B cell (primary cell): ENCODE measurements around the gene SIGLEC10. TPM values are rescaled to one million over a fixed set of nuclear protein-coding genes. Genes with fewer than 3 reads are reported as not detected.
A peak's percentile ranks its signal among the peaks of the same experiment; 100 is the strongest.

Source experiments
- ATAC-seq: fragments of 200-7000 bp; cut with Tn5 transposase; one replicate; pipeline ENCODE4 v1.10.0; 2021; ENCODE audit warnings: low read depth, mild to moderate bottlenecking, moderate number of reproducible peaks, moderate library complexity
- CTCF ChIA-PET: fragments of 350-600 bp; sonication (Branson Sonifier 250); formaldehyde crosslinking; loops from one replicate; lab custom pipeline; 2021; ENCODE audit warnings: antibody characterized with exemption, inconsistent platforms; lab: Charles Lee
- POLR2A ChIA-PET: fragments of 350-600 bp; sonication (Branson Sonifier 250); formaldehyde crosslinking; loops from one replicate; lab custom pipeline; 2021; ENCODE audit warnings: antibody characterized with exemption; lab: Charles Lee
- DNase-seq: peaks from one replicate; pipeline ENCODE4 v3.0.0; 2013
- H2AFZ ChIP-seq: 2 replicates; pipeline ENCODE4 v1.6.1; 2012; ENCODE audit warnings: mild to moderate bottlenecking, low read depth, low read length; ENCODE audit not compliant: insufficient read depth, poor library complexity, severe bottlenecking
- H3K27ac ChIP-seq, 2 donors: 1 replicate in 1 of 2; 2 replicates in 1 of 2; pipeline ENCODE4 v1.5.1; 2012 to 2013; ENCODE audit warnings: low read length in 2 of 2, mild to moderate bottlenecking in 2 of 2, moderate library complexity in 1 of 2
- H3K27me3 ChIP-seq, 4 experiments: fragments of 200-600 bp in 1 of 4; sonication (generic) in 1 of 4; replicated peaks in 1 of 4; 1 replicate in 2 of 4; 2 replicates in 2 of 4; pipeline versions ENCODE4 v1.6.1 to v1.7.0; 2013 to 2016; ENCODE audit warnings: low read length in 3 of 4, mild to moderate bottlenecking in 2 of 4, mixed read lengths in 1 of 4, moderate library complexity in 1 of 4; ENCODE audit not compliant: insufficient read depth in 4 of 4, control insufficient read depth in 3 of 4; ENCODE audit errors: control extremely low read depth in 1 of 4
- H3K36me3 ChIP-seq, 2 experiments: replicated peaks in 1 of 2; 1 replicate in 1 of 2; 2 replicates in 1 of 2; pipeline versions ENCODE4 v1.6.1 to v1.7.1; 2013; ENCODE audit warnings: low read length in 1 of 2; ENCODE audit not compliant: insufficient read depth in 2 of 2, control insufficient read depth in 1 of 2; ENCODE audit errors: control extremely low read depth in 1 of 2, extremely low read depth in 1 of 2
- H3K4me1 ChIP-seq, 2 donors: fragments of 200-600 bp in 1 of 2; sonication (generic) in 1 of 2; 1 replicate in 1 of 2; 2 replicates in 1 of 2; pipeline versions ENCODE4 v1.5.1 to v1.6.1; 2013 to 2017; ENCODE audit warnings: low read length in 2 of 2; ENCODE audit not compliant: control insufficient read depth in 2 of 2, insufficient read depth in 2 of 2
- H3K4me2 ChIP-seq: replicated peaks from 2 replicates; pipeline ENCODE3; 2012; ENCODE audit warnings: mild to moderate bottlenecking, low read depth, low read length; ENCODE audit not compliant: poor library complexity, severe bottlenecking
- H3K4me3 ChIP-seq, 5 experiments: fragments of 200-600 bp in 1 of 5; sonication (generic) in 1 of 5; 1 replicate in 3 of 5; 2 replicates in 2 of 5; pipeline versions ENCODE4 v1.5.1 to v1.7.0; 2011 to 2016; ENCODE audit warnings: low read length in 4 of 5, mild to moderate bottlenecking in 4 of 5, low read depth in 2 of 5, control low read depth in 1 of 5, moderate library complexity in 1 of 5; ENCODE audit not compliant: insufficient read depth in 1 of 5; ENCODE audit errors: control extremely low read depth in 1 of 5, extremely low read depth in 1 of 5
- H3K79me2 ChIP-seq: fragments of 200-600 bp; sonication (generic); one replicate; pipeline ENCODE4 v1.6.0; 2016; ENCODE audit warnings: low read length; ENCODE audit not compliant: control insufficient read depth, insufficient read depth
- H3K9ac ChIP-seq: fragments of 200-600 bp; sonication (generic); 2 replicates; pipeline ENCODE4 v1.6.1; 2017; ENCODE audit warnings: mild to moderate bottlenecking, low read length, moderate library complexity
- H3K9me3 ChIP-seq, 3 donors: one replicate each; pipeline versions ENCODE4 v1.6.1 to v1.7.1; 2013; ENCODE audit warnings: low read length in 2 of 3; ENCODE audit not compliant: control insufficient read depth in 2 of 3, insufficient read depth in 1 of 3; ENCODE audit errors: control extremely low read depth in 1 of 3
- H4K20me1 ChIP-seq: 2 replicates; pipeline ENCODE4 v1.6.0; 2012; ENCODE audit warnings: mild to moderate bottlenecking, low read length; ENCODE audit not compliant: insufficient read depth, control insufficient read depth, poor library complexity, severe bottlenecking
- H3K27ac Mint-ChIP-seq: one replicate; pipeline ENCODE4 v1.8.0; 2021; ENCODE audit warnings: mixed read lengths
- H3K27me3 Mint-ChIP-seq: one replicate; pipeline ENCODE4 v1.8.0; 2021; ENCODE audit warnings: mixed read lengths
- H3K4me1 Mint-ChIP-seq: one replicate; pipeline ENCODE4 v1.8.0; 2021; ENCODE audit warnings: mixed read lengths
- H3K4me3 Mint-ChIP-seq: one replicate; pipeline ENCODE4 v1.8.0; 2021; ENCODE audit warnings: mixed read lengths
- H3K9me3 Mint-ChIP-seq: one replicate; pipeline ENCODE4 v1.8.0; 2022; ENCODE audit warnings: mixed read lengths; ENCODE audit not compliant: insufficient read depth
- CTCF ChIP-seq: fragments of 200-600 bp; IDR thresholded peaks from one replicate; pipeline ENCODE4 v1.8.0; 2022; ENCODE audit warnings: antibody characterized with exemption, mild to moderate bottlenecking
- EZH2 ChIP-seq: IDR thresholded peaks from 2 replicates; pipeline ENCODE4 v1.6.1; 2012; ENCODE audit warnings: borderline replicate concordance, low read depth, mild to moderate bottlenecking, moderate library complexity, low read length; ENCODE audit not compliant: insufficient read depth, poor library complexity, severe bottlenecking
- WGBS: methylation state at CpG from one replicate; pipeline ENCODE4 v1.1.5; 2013; ENCODE audit warnings: missing lambda C conversion rate; ENCODE audit not compliant: insufficient coverage; 5-methylcytosine and 5-hydroxymethylcytosine counted together
- intact Hi-C: fragments of 100-400 bp; cut with micrococcal nuclease; formaldehyde crosslinking; loops from one replicate; pipeline ENCODE4 v1.10.0; 2022
- polyA plus RNA-seq: library from polyadenylated mRNA; depleted of rRNA; stranded (reverse); fragments of >200 nt; gene quantifications from 2 replicates; pipeline ENCODE4 v1.2.3, GENCODE V29; 2012
- total RNA-seq, 2 donors: library from RNA; stranded (reverse); fragments of 120-200 nt in 1 of 2; gene quantifications; 1 replicate in 1 of 2; 2 replicates in 1 of 2; pipeline versions ENCODE4 v1.2.3 to v1.2.4, GENCODE V29; 2013 to 2022

Gene SIGLEC10
- total and polyA plus RNA-seq, 2 donors (not counting 1 experiment from before 2014, with no cell fraction given): 49.1 to 87.6 TPM

DNA sequence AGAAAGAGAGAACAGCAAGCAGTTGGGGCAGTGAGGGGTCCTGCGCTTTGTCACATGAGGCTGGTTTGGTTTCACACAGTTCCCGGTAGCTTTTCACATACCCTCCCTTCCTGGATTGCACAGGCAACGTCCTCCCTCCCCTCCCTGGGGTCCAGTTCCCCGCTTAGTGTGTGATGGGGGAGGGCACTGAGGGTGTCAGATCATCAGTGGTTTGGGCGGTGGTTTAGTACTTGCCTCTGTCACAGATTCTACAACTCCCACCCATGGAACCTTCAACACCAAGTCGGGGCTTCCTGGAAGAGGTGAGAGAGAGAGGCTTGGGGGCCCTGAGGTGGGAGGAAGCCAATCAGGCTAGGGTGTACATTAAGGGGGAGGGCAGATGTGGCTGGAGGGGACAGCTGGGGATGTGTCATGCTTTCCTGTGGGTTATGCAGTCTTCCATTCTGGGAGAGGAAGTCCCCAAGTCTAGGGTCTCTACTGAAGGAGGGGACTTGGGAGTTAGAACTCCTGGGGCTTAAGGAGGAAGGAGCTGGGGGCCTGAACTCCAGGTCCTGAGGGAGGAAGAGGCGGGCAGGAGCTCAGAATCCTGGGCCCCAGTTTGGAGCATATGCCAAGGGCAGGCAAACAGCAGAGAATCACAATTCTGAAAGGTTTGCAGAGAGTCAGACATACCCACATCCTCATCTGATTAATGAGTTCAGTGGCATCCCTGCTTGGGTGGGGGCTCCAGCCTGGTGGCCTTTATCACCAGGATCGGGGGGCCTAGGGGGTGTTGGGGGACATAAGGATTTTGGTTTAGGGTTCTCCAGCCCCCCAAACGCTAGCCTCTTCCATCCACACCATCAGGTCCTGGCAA, 44.6 kb downstream of the SIGLEC10 start, which contains the start of gene NKG7:
Gene NKG7, minus strand, starts transcription at position 6 of the 856 bp plus-strand sequence. CDS start 119 bp downstream, outside the sequence.
- no peak for ATAC-seq
- Histone ChIP-seq H3K9ac (no peak within 1 kb of the TSS), H2AFZ (peak within 1 kb of the TSS; percentile 38), H3K4me3 (no peak within 1 kb of the TSS), H3K36me3 (no peaks in the 10 kb centered on the region), H3K9me3 (no peaks in the 10 kb centered on the region), H3K4me2 (peak within 1 kb of the TSS; percentile 19), H4K20me1 (no peaks in the 10 kb centered on the region), H3K79me2 (no peaks in the 10 kb centered on the region), H3K27me3 (no peaks in the 10 kb centered on the region), H3K27ac (no peak within 1 kb of the TSS), H3K4me1 (peaks cover 0 to 17% of the 10 kb centered on the region in 2 donors)
- Mint-ChIP-seq H3K27ac (peak within 1 kb of the TSS; percentile 46), H3K9me3 (no peaks in the 10 kb centered on the region), H3K27me3 (no peaks in the 10 kb centered on the region), H3K4me1 (peaks cover 9% of the 10 kb centered on the region), H3K4me3 (no peak within 1 kb of the TSS)
- ChIA-PET POLR2A (no interaction called here), CTCF (interaction anchor here (1.6 kb wide), 1 partner anchor 45 kb away, joined by 3 read pairs; the partner anchor contains the start of gene SIGLEC10)
- no peak for DNase-seq
- intact Hi-C loops: no loop called here
- WGBS: no CpG with 5 or more reads among the region's 9 CpGs
- TF ChIP-seq CTCF (no peak), EZH2 (no peak)
